ENCODE measurements around the gene JADE1.

DNA sequence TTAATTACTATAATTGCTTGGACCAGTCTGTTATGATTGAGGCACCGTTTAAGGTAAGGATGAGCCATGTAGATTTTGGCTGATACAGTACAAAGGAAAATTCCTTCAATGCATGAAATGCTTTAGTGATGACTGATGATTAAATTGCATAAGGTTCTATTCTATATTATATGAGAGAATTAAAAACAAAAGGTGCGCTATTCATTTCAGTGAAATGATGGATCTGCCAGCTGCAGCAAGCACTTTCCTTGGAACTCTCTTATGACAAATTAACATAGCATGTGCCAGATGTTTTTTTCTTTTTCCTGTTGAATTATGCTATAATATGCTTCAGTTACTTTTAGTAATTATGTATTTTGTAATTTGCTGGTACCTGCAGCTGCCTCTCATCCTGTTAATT is 98.5 kb downstream of the JADE1 start:
- TF ChIP-seq POLR2A (IDR thresholded peaks at IDR 0.05): no peak
- TF ChIP-seq, protein P1, sequence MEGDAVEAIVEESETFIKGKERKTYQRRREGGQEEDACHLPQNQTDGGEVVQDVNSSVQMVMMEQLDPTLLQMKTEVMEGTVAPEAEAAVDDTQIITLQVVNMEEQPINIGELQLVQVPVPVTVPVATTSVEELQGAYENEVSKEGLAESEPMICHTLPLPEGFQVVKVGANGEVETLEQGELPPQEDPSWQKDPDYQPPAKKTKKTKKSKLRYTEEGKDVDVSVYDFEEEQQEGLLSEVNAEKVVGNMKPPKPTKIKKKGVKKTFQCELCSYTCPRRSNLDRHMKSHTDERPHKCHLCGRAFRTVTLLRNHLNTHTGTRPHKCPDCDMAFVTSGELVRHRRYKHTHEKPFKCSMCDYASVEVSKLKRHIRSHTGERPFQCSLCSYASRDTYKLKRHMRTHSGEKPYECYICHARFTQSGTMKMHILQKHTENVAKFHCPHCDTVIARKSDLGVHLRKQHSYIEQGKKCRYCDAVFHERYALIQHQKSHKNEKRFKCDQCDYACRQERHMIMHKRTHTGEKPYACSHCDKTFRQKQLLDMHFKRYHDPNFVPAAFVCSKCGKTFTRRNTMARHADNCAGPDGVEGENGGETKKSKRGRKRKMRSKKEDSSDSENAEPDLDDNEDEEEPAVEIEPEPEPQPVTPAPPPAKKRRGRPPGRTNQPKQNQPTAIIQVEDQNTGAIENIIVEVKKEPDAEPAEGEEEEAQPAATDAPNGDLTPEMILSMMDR (IDR thresholded peaks at IDR 0.05): no peak
